ENCODE measurements around the gene KLHL5. TPM values are rescaled to one million over a fixed set of nuclear protein-coding genes. Genes with fewer than 3 reads are reported as not detected.

KLHL5 gene
- total RNA-seq, 4 donors from 2014 or later = 13.5 to 27.3 (median 21.3) TPM

GRCh38 chr4:39104255-39104654 is 42.2 kb downstream of the KLHL5 start:
- DNase-seq = no peak
- no peaks in the 10 kb centered on the region for H3K27me3 ChIP-seq
- intact Hi-C loops (cut with DNase I; ENCODE audit: low total_unique reads) = no loop called here
- WGBS, 2 donors (ENCODE audit: low coverage in 1 of 2) = 43 to 58% methylated on average over 1 to 2 of the region's 2 CpGs
- H3K4me1 ChIP-seq = no peaks in the 10 kb centered on the region
- H3K27ac ChIP-seq = no peak overlapping the region
- in situ Hi-C loops (cut with MboI; ENCODE audit: low pct_ligation_motif_present in 1 of 4, low pct_unique_long_range_greater_than_20kb in 1 of 4, low sequenced_read_pairs in 3 of 4) = no loop called here
- H3K4me3 ChIP-seq = no peak overlapping the region
- no peak for TF ChIP-seq CTCF (IDR thresholded peaks at IDR 0.05)
- no peak for TF ChIP-seq POLR2A (IDR thresholded peaks at IDR 0.05)
- TF ChIP-seq EP300 (IDR thresholded peaks at IDR 0.05; ENCODE audit: low read depth) = no peak
- TF ChIP-seq POLR2AphosphoS5 (IDR thresholded peaks at IDR 0.05) = no peak
- H3K9me3 ChIP-seq = no peaks in the 10 kb centered on the region
- H3K36me3 ChIP-seq = no peaks in the 10 kb centered on the region

DNA sequence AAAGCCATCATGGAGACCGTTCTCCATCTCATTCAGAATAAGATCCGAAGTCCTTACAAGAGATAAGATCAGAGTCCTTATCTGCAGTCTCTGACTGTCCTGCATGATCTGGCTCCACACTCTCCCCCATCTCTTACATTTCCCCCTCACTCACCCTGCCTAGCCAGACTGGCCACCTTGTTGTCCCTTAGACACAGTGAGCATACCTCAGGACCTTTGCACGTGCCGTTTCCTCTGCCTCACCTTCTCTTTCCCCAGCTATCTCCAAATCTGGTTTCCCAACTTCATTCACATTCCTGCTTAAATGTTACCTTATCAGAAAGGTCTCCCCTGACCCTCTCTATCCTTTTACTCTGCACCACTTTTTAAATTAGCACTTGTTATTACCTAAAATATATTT is 44.0 kb downstream of the KLHL5 start:
- Histone ChIP-seq H3K36me3 (no peaks in the 10 kb centered on the region), H3K27ac (no peak overlapping the region), H3K4me3 (no peak overlapping the region), H3K27me3 (no peaks in the 10 kb centered on the region), H3K4me1 (no peaks in the 10 kb centered on the region), H3K9me3 (no peaks in the 10 kb centered on the region)
- intact Hi-C loops (cut with DNase I; ENCODE audit: low total_unique reads) = no loop called here
- DNase-seq = no peak
- WGBS, 2 donors (ENCODE audit: low coverage in 1 of 2) = 95 to 100% methylated on average over 2 to 4 of the region's 4 CpGs
- TF ChIP-seq EP300 (IDR thresholded peaks at IDR 0.05; ENCODE audit: low read depth) = no peak
- TF ChIP-seq POLR2A (IDR thresholded peaks at IDR 0.05) = no peak
- TF ChIP-seq CTCF (IDR thresholded peaks at IDR 0.05) = no peak
- no peak for TF ChIP-seq POLR2AphosphoS5 (IDR thresholded peaks at IDR 0.05)
- in situ Hi-C loops (cut with MboI; ENCODE audit: low pct_ligation_motif_present in 1 of 4, low pct_unique_long_range_greater_than_20kb in 1 of 4, low sequenced_read_pairs in 3 of 4) = no loop called here

DNA sequence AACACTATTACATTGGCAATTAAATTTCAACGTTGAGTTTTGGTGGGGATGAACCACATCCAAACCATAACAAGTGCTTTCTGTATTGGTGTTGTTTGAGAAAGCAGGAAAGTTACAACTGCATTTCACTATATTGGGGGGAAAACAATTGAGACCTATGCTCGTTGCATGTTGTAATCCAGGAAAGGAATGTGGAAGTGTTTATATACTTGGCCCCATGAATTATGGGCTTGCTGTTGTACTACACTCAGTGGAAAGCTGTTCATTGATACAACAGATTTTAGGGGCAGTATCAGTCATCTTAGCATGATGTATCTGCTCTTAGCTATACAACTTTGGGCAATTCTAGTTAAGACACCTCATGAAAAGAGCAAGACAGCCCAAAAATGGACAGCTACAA is 52.4 kb downstream of the KLHL5 start:
- Histone ChIP-seq H3K4me3 (no peak overlapping the region), H3K36me3 (peaks cover 0 to 7% (median 0%) of the 10 kb centered on the region in 4 donors), H3K27me3 (no peaks in the 10 kb centered on the region), H3K9me3 (no peaks in the 10 kb centered on the region), H3K27ac (no peak overlapping the region), H3K4me1 (peaks cover 0 to 4% (median 0%) of the 10 kb centered on the region in 4 donors)
- DNase-seq = no peak
- 43 to 59% methylated on average over 2 of the region's 2 CpGs for WGBS, 2 donors (ENCODE audit: low coverage in 1 of 2)
- intact Hi-C loops (cut with DNase I; ENCODE audit: low total_unique reads) (no loop called here), in situ Hi-C loops (cut with MboI; ENCODE audit: low pct_ligation_motif_present in 1 of 4, low pct_unique_long_range_greater_than_20kb in 1 of 4, low sequenced_read_pairs in 3 of 4) (no loop called here)
- TF ChIP-seq POLR2A (IDR thresholded peaks at IDR 0.05) (no peak), CTCF (IDR thresholded peaks at IDR 0.05) (no peak), POLR2AphosphoS5 (IDR thresholded peaks at IDR 0.05) (no peak), EP300 (IDR thresholded peaks at IDR 0.05; ENCODE audit: low read depth) (no peak)

DNA sequence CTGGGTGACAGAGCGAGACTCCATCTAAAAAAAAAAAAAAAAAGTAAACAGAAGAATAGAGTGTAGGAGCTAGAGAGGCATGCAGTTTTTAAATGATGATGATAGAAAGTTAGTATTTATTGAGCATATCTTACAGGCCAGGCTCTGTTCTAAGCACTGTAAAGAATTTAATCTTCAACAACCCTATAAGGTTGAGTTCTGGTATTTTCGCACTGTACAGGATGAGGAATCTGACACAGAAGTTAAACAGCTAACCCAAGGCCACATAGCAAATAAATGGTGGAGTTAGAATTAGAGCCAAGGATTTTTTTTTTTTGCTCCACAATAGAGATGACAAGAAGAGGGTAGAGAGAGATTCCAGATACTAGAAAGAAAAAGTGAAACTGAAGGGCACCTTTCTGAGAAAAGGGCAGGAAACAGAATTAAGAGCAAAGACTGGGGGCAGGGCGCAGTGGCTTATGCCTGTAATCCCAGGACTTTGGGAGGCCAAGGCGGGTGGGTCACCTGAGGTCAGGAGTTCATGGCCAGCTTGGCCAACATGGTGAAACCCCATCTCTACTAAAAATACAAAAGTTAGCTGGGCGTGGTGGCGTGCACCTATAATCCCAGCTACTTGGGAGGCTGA is 56.1 kb downstream of the KLHL5 start:
- Histone ChIP-seq H3K27ac (no peak overlapping the region), H3K27me3 (no peaks in the 10 kb centered on the region), H3K4me3 (no peak overlapping the region), H3K4me1 (peaks cover 0 to 4% (median 0%) of the 10 kb centered on the region in 4 donors), H3K9me3 (no peaks in the 10 kb centered on the region), H3K36me3 (peaks cover 0 to under 1% (median 0%) of the 10 kb centered on the region in 4 donors)
- WGBS, 2 donors (ENCODE audit: low coverage in 1 of 2) = 83 to 94% methylated on average over 4 to 6 of the region's 6 CpGs
- in situ Hi-C loops (cut with MboI; ENCODE audit: low pct_ligation_motif_present in 1 of 4, low pct_unique_long_range_greater_than_20kb in 1 of 4, low sequenced_read_pairs in 3 of 4) = no loop called here
- intact Hi-C loops (cut with DNase I; ENCODE audit: low total_unique reads) = no loop called here
- no peak for DNase-seq
- TF ChIP-seq CTCF (IDR thresholded peaks at IDR 0.05) (no peak), POLR2A (IDR thresholded peaks at IDR 0.05) (no peak), POLR2AphosphoS5 (IDR thresholded peaks at IDR 0.05) (no peak), EP300 (IDR thresholded peaks at IDR 0.05; ENCODE audit: low read depth) (no peak)

All from transverse colon (tissue), 4 donors.